Motor neuron (in vitro differentiated cells): Measurements from ENCODE around the gene TCAP. TPM values are rescaled to one million over a fixed set of nuclear protein-coding genes. Genes with fewer than 3 reads are reported as not detected.

ENCODE experiments used
- ATAC-seq, 8 experiments: fragments of 200-7000 bp; cut with Tn5 transposase; replicated peaks in 6 of 8; 2 replicates each; pipeline ENCODE4 v1.8.0; 2021; ENCODE audit warnings: mild to moderate bottlenecking in 8 of 8, moderate library complexity in 8 of 8
- H3K27ac ChIP-seq, 2 donors: fragments of 250-450 bp; sonication (Bioruptor Pico); 2 replicates each; pipeline ENCODE4 v1.9.0; 2021; ENCODE audit warnings: antibody characterized with exemption in 2 of 2, mild to moderate bottlenecking in 2 of 2, moderate library complexity in 1 of 2
- H3K4me1 ChIP-seq, 2 donors: fragments of 250-450 bp; sonication (Bioruptor Pico); replicated peaks in 1 of 2; 2 replicates each; pipeline ENCODE4 v1.6.1; 2021; ENCODE audit warnings: antibody characterized with exemption in 2 of 2, mild to moderate bottlenecking in 2 of 2, moderate library complexity in 1 of 2
- H3K4me3 ChIP-seq, 5 donors: fragments of 250-450 bp; sonication (Bioruptor Pico); 2 replicates each; pipeline ENCODE4 v1.9.0; 2021; ENCODE audit warnings: antibody characterized with exemption in 5 of 5, mild to moderate bottlenecking in 5 of 5, moderate library complexity in 4 of 5
- WGBS, 10 experiments: fragments of 450-650 bp; shearing (Covaris generic); methylation state at CpG; one replicate each; pipeline ENCODE4 v1.0.0; 2022; 5-methylcytosine and 5-hydroxymethylcytosine counted together
- in situ Hi-C, 9 experiments: fragments of 400-800 bp; cut with MboI; loops; one replicate each; pipeline ENCODE4 v1.15.0; 2021; ENCODE audit warnings: low sequenced_read_pairs in 9 of 9, low pct_unique_long_range_greater_than_20kb in 2 of 9; ENCODE audit not compliant: unreplicated experiment in 9 of 9
- total RNA-seq, 8 experiments: library from RNA; unstranded; fragments of 300-600 nt; gene quantifications; 2 replicates each; pipeline versions ENCODE4 v1.2.3 to v1.2.4, GENCODE V29; 2022

The TCAP gene, protein sequence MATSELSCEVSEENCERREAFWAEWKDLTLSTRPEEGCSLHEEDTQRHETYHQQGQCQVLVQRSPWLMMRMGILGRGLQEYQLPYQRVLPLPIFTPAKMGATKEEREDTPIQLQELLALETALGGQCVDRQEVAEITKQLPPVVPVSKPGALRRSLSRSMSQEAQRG
- total RNA-seq: 1 to 10 TPM in 6 of 8 experiments, under 1 TPM in 2; 0.27 to 2.8 (median 1.2) TPM

DNA sequence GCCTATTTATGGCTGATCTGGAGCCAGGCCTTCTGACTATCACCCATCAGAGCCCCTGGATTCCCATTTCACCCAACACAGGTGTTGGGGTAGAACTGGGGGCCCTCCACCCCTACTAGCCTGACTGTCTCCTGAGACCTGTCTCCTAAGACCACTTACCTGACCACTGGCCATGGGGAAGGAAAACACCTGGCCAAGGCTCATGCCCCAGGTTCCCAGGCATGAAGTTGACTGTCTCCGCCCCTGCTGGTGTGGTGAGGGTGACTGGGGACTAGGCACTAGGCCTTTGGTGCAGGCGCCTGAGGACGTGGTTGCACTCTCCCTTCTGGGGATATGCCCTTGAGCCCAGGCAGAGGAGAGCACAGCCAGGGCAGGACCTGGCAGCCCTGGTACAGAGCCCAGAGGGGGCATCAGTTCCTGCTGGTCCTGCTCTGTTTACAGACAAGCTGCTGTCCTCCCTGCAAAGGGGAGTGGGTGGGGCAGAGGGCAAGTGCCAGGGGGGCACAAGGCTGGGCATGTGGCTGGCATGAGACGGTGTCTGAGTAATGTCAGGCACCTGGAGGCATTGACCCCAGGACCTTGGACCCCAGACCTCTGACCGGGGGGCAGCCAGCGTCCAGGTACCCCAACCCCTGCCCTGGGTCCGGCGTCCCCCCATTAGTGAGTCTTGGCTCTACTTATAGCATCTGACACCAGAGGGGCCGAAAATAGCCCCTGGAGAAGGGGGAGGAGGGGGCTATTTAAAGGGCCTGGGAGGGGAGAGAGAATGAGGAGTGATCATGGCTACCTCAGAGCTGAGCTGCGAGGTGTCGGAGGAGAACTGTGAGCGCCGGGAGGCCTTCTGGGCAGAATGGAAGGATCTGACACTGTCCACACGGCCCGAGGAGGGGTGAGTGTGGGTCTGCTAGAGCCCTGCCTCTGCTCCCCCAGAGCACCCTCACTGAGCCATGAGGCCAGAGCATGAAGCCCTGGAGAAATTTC, at the start of gene TCAP:
Gene TCAP, plus strand, starts transcription at position 769 of the 981 bp plus-strand sequence. Its CDS starts 11 bp downstream, at position 780.
- H3K4me3 ChIP-seq: no peak within 1 kb of the TSS
- no peak within 1 kb of the TSS for H3K27ac ChIP-seq
- ATAC-seq: peak in 4 of 8 experiments; percentile 2 to 9 (median 4)
- peaks cover 19 to 58% of the 10 kb centered on the region in 2 donors for H3K4me1 ChIP-seq
- 55% methylated on average over 2 of the region's 15 CpGs; no CpG with 5 or more reads in 9 of the 10 experiments for WGBS, 10 experiments
- in situ Hi-C loops: no loop called here

DNA sequence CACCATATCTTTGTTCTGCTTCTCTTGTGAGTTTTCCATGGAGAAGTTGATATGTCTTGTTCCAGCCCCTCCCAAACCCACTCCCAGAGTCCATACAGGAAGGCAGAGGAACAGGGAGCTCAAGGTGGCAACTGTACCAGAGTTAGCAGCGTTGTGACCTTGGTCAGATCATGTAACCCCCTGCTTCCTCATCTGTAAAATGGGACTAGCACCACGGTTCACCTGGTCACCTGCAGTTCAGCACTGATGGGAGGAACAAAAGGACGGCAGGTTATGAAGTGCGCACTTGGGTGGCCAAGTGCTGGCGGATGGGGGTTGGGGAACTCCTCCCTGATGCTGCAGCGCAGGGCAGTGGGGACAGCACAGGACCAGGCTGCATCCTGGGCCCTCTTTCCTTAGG, 49.7 kb upstream of the TCAP start:
- no peak overlapping the region for H3K4me3 ChIP-seq
- H3K27ac ChIP-seq: no peak overlapping the region
- in situ Hi-C loops: loop anchor here in 1 of 9 experiments (25.0 kb wide), 1 partner anchor 122 kb away; the partner anchor contains the start of genes GRB7 and MIEN1
- peaks cover 4 to 5% of the 10 kb centered on the region in 2 donors for H3K4me1 ChIP-seq
- 12 to 60% (median 34%) methylated on average over 1 to 3 of the region's 6 CpGs; no CpG with 5 or more reads in 5 of the 10 experiments for WGBS, 10 experiments
- ATAC-seq: no peak

DNA sequence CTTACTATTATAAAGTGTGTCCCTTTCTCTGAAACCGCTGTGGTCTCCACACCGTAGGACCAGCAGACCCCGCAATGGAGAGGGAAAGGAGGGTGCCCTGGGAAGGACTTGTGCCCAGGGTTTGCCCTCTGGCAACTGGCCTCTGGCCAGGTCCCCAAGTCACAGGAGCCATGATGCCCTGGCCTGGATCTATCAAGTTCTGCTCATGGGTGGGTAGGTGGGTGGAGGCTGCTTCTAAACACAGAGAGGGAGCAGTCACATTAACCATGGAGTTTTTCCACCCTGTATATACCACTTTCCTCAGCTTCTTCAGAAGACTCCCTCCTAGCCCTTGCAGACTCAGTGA, 48.1 kb upstream of the TCAP start:
- in situ Hi-C loops: loop anchor here in 1 of 9 experiments (25.0 kb wide), 1 partner anchor 120 kb away; the partner anchor contains the start of genes GRB7 and MIEN1
- WGBS, 10 experiments: 68 to 100% (median 100%) methylated on average over 1 to 3 of the region's 3 CpGs; no CpG with 5 or more reads in 7 of the 10 experiments
- peaks cover 4 to 5% of the 10 kb centered on the region in 2 donors for H3K4me1 ChIP-seq
- no peak for ATAC-seq
- no peak overlapping the region for H3K4me3 ChIP-seq
- no peak overlapping the region for H3K27ac ChIP-seq

DNA sequence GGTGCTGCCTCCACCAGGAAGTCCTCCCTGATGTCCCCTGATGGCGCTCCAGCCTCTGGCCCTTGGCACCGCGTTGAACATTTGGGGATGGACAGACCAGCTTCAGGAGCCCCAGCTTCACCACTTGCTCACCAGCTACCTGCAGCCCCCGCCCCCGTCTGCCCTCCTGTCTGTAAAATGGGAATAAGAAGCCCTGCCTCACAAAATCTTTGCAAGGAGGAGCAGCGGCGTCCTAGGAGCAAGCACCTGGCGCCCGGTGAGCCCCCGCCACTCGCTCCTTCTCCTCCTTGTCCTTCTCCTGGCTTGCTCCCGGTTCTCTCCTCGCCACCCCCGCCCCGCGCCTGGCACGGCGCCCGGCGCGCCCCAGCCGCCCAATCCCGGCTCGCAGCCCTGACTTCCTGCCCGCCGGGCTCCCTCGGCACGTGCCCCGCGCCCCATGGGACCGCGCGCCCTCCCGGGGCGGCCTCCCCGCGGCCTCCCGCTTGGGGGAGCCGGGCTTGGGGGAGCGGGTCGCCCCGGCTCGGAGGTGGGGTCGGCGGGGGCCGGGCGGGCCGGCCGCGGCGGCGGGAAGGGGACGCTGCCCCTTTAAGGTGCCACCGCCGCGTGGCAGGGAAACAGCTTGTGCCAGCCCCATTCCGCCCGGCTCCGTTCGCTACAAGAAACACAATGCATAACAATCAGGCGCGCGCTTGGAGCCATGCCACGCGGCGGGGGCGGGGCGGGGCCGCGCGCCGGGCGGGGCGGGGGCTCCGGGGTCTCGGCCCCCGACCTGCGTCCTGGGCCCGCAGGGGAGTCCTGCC, 47.5 kb upstream of the TCAP start:
- peak; percentile 35 to 75 (median 59) for ATAC-seq
- in situ Hi-C loops: loop anchor here in 1 of 9 experiments (25.0 kb wide), 1 partner anchor 120 kb away; the partner anchor contains the start of genes GRB7 and MIEN1
- Histone ChIP-seq H3K27ac (no peak overlapping the region), H3K4me3 (peak overlapping the region; percentile 32 to 49 (median 47)), H3K4me1 (peaks cover 5 to 6% of the 10 kb centered on the region in 2 donors)
- 30% methylated on average over 3 of the region's 79 CpGs; no CpG with 5 or more reads in 9 of the 10 experiments for WGBS, 10 experiments

DNA sequence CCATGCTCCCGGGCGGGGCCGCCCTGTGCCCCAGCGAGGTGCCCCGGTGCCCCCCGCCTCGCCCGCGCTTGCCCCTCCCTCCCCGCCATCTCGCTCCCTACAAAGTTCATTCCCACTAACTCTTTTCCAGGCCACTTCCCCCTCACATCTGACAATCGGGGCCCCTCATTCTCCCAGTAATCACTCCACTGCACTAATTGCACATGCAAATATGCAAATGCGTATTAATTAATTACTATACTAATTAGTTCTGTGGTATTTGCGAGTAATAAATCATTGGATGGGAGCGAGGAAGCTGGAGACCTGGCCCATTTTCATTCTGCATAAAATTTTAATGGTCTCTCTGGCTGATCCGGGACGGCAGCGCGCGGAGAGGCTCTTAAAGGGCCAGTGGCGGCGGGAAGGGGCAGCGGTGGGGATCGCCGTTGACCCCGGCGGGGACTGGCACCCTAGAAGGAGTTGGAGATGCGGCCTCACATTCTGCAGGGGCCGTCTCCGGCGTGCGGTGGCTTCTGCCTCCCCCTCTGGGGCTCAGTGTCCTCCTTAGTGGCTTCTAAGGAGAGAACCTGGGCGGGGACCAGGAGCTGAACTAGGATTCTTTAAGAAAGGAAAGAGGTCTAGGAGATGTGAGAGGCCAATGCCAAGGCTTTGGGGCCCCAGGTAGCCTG, 46.8 kb upstream of the TCAP start:
- Histone ChIP-seq H3K4me3 (peak overlapping the region; percentile 32 to 49 (median 47)), H3K4me1 (peaks cover 5 to 6% of the 10 kb centered on the region in 2 donors), H3K27ac (no peak overlapping the region)
- 0 to 20% (median 4%) methylated on average over 1 to 5 of the region's 33 CpGs; no CpG with 5 or more reads in 6 of the 10 experiments for WGBS, 10 experiments
- ATAC-seq: peak in 3 of 8 experiments; percentile 20 to 53 (median 23)
- in situ Hi-C loops: loop anchor here in 1 of 9 experiments (25.0 kb wide), 1 partner anchor 119 kb away; the partner anchor contains the start of genes GRB7 and MIEN1

DNA sequence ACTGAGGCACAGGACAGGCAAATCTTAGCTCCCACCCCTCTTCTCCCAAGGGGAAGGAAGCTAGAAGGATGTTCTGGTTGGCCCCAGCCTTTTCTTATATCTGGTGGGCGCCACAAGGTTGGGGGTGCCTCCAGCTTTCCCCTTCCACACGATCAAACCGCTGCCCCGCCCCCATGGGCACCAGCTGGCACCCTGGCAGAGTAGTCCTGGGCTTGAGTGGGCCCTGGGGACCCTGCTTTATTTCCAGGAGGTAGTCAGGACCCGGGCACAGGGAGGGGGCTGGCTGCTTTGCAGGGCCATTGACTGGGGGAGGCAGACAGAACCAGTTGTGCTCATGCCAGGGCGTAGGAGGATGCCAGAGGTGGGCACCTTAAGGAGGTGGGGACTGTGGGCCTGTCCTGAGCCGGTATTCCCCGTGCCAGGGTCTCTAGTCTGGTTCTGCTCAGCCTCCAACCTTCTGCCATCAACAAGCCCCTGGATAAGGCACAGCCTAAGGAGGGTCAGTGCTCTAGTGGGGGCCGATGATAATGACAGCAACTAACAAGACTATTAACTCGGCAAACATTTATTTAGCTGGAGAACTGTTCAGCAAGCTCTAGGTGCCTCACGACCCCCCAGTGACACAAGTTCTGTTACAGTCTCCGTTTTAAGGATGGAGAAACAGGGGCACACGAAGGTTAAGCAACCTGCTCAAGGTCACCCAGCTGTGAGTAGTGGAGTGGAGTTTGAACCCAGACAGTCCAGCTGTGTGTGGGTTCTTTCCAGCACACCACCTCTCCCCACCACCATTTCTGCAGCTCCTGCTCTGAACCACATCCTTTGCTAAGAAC, 46.0 kb upstream of the TCAP start:
- Histone ChIP-seq H3K4me1 (peaks cover 5 to 6% of the 10 kb centered on the region in 2 donors), H3K27ac (no peak overlapping the region), H3K4me3 (no peak overlapping the region)
- 20 to 54% (median 40%) methylated on average over 1 to 6 of the region's 13 CpGs; no CpG with 5 or more reads in 5 of the 10 experiments for WGBS, 10 experiments
- ATAC-seq: no peak
- in situ Hi-C loops: loop anchor here in 1 of 9 experiments (25.0 kb wide), 1 partner anchor 118 kb away; the partner anchor contains the start of genes GRB7 and MIEN1

DNA sequence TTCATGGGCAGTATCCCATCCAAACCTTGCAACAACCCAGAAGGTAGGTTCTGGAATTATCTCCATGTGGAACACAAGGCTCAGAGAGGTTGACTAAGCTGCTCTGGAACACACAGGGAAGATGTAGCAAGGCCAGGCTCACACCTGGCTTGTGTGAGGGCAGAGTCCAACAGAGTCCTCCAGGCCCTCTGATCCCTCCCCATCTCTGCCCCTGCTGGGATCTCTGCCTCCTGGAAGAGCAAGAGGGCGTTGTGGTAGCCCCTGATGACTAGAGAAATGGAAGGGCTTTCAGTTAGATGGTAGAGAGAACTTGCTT, 45.4 kb upstream of the TCAP start:
- WGBS, 10 experiments: 14 to 50% methylated on average over 1 of the region's 1 CpG; no CpG with 5 or more reads in 8 of the 10 experiments
- H3K27ac ChIP-seq: no peak overlapping the region
- ATAC-seq: no peak
- H3K4me3 ChIP-seq: no peak overlapping the region
- H3K4me1 ChIP-seq: peaks cover 5 to 6% of the 10 kb centered on the region in 2 donors
- in situ Hi-C loops: loop anchor here in 3 of 9 experiments (10.0 to 25.0 kb wide), 3 partner anchors 65 to 135 kb away; partner anchors contain the start of genes GRB7 (in 1 of the 3) and MIEN1 (in 1 of the 3)

DNA sequence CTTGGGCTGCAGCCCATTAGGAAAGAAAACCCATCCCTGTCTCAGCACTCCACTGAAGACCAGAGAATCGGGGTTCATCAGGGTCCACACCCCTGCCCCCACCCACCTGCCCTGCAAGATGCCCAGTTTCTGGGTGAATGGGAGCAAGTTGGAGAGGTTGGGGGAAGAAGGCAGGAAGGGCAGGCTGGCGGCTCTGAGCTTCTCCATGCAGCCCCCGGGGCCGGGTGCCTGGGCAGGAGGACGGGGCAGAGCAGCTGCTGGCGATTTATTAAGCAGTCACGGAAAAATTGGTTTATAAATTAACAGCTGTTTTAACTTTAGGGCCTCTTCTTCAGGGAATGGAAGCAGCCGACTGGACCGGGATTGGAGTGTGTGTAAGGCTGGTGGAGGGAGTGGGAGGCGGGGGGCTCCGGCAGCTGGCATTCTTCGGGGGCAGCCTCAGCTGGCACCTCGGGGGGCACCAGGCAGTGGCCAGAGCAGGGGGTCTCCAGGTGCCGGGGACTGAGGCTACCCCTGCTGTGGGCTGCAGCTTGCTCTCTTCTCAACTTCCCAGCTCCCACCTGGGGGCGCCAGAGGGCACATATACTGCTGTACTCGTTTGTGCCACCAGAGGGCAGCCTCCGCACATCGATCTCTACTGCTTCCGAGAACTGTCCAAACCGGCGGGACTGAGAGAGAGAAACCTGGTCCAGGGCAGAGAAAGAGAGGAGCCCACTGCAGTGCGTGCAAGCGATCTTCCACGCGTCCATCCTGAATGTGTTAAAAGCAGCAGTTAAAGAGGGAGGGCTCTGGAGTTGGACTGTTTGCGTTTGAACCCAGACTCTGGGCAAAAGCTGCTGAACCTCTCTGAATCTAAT, 43.4 kb upstream of the TCAP start:
- Histone ChIP-seq H3K4me3 (no peak overlapping the region), H3K4me1 (peaks cover 6 to 12% of the 10 kb centered on the region in 2 donors), H3K27ac (no peak overlapping the region)
- in situ Hi-C loops: loop anchor here in 3 of 9 experiments (10.0 to 25.0 kb wide), 3 partner anchors 67 to 133 kb away; partner anchors contain the start of genes GRB7 (in 1 of the 3) and MIEN1 (in 1 of the 3)
- WGBS, 10 experiments: 0 to 13% (median 0%) methylated on average over 1 to 6 of the region's 26 CpGs; no CpG with 5 or more reads in 5 of the 10 experiments
- peak; percentile 48 to 81 (median 74) for ATAC-seq

DNA sequence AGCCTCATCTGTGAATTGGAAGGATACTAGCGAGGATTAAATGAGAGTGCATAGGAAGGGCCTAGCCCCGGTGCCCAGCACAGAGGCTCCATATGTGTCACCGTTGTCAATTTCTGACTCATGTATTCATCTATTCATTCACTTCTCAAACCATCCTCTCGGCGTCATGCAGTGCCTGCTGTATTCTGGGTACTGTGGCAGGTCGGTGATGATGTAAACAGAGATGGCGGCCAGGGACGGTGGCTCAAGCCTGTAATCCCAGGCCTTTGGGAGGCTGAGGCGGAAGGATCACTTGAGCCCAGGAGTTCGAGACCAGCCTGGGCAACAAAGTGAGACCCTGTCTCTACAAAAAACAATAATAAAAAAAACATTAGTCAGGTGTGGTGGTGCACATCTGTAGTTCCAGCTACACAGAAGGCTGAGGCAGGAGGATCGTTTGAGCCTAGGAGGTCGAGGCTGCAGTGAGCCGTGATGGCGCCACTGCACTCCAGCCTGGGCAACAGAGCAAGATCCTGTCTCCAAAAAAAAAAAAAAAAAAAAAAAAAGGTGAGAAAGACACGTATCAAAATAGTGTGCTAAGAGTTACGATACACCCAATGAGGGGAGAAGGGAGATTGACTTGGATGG, 42.7 kb upstream of the TCAP start:
- no peak overlapping the region for H3K4me3 ChIP-seq
- WGBS, 10 experiments: 23 to 90% (median 50%) methylated on average over 2 to 15 of the region's 16 CpGs; no CpG with 5 or more reads in 1 of the 10 experiments
- in situ Hi-C loops: loop anchor here in 3 of 9 experiments (10.0 to 25.0 kb wide), 3 partner anchors 68 to 132 kb away; partner anchors contain the start of genes GRB7 (in 1 of the 3) and MIEN1 (in 1 of the 3)
- H3K27ac ChIP-seq: no peak overlapping the region
- H3K4me1 ChIP-seq: peaks cover 6 to 17% of the 10 kb centered on the region in 2 donors
- ATAC-seq: peak in 7 of 8 experiments; percentile 16 to 65 (median 36)
